OCI-LY7 (cell line): Measurements from ENCODE around the gene KRT72. TPM values are rescaled to one million over a fixed set of nuclear protein-coding genes. Genes with fewer than 3 reads are reported as not detected.

Source experiments
- BruUV-seq: library from RNA; stranded (reverse); fragments of 400-500 nt; replicated peaks from 2 replicates; lab custom pipeline; 2021; lab: Mats Ljungman, UMichigan
- CTCF ChIA-PET: fragments of 300-600 bp; sonication (Branson Sonifier 250); formaldehyde crosslinking; loops from one replicate; lab custom pipeline; 2022; ENCODE audit warnings: antibody characterized with exemption; ENCODE audit not compliant: unreplicated experiment; lab: Charles Lee
- POLR2A ChIA-PET: fragments of 300-600 bp; sonication (Branson Sonifier 250); formaldehyde crosslinking; loops from one replicate; lab custom pipeline; 2022; ENCODE audit warnings: antibody characterized with exemption; lab: Charles Lee
- DNase-seq: peaks from one replicate; pipeline ENCODE4 v3.0.0-alpha.2; 2015; ENCODE audit warnings: low spot score
- H2AFZ ChIP-seq: fragments of 200-600 bp; sonication (generic), shearing (Covaris generic); 2 replicates; pipeline ENCODE4 v1.6.1; 2014; ENCODE audit warnings: mild to moderate bottlenecking, antibody characterized with exemption, low read length, moderate library complexity
- H3K27ac ChIP-seq: fragments of 200-600 bp; sonication (generic); 2 replicates; pipeline ENCODE4 v1.5.1; 2014; ENCODE audit warnings: mixed run types, low read depth, mild to moderate bottlenecking, moderate library complexity, low read length, inconsistent platforms; ENCODE audit not compliant: poor library complexity, severe bottlenecking
- H3K36me3 ChIP-seq: fragments of 200-600 bp; sonication (generic); 2 replicates; pipeline ENCODE4 v1.6.1; 2014; ENCODE audit warnings: mild to moderate bottlenecking, antibody characterized with exemption, low read length, moderate library complexity, mixed read lengths; ENCODE audit not compliant: insufficient read depth
- H3K4me1 ChIP-seq: fragments of 200-600 bp; sonication (generic); 2 replicates; pipeline ENCODE4 v1.5.1; 2014; ENCODE audit warnings: mild to moderate bottlenecking, low read length; ENCODE audit not compliant: insufficient read depth, poor library complexity, severe bottlenecking
- H3K4me2 ChIP-seq: fragments of 200-600 bp; sonication (generic); 2 replicates; pipeline ENCODE4 v1.6.1; 2014; ENCODE audit warnings: mild to moderate bottlenecking, low read length
- H3K4me3 ChIP-seq: fragments of 200-600 bp; sonication (generic); 2 replicates; pipeline ENCODE4 v1.5.1; 2014; ENCODE audit warnings: mild to moderate bottlenecking, low read depth, low read length; ENCODE audit not compliant: poor library complexity, severe bottlenecking
- H3K79me2 ChIP-seq: fragments of 200-600 bp; sonication (generic); 2 replicates; pipeline ENCODE4 v1.6.1; 2016; ENCODE audit warnings: low read depth, mild to moderate bottlenecking, low read length, moderate library complexity, mixed read lengths; ENCODE audit not compliant: insufficient read depth
- H3K9me2 ChIP-seq: fragments of 200-600 bp; sonication (generic); 2 replicates; pipeline ENCODE4 v1.6.1; 2016; ENCODE audit warnings: mild to moderate bottlenecking, low read length, mixed read lengths; ENCODE audit not compliant: insufficient read depth
- H3K9me3 ChIP-seq: fragments of 200-600 bp; sonication (generic); 2 replicates; pipeline ENCODE4 v1.6.1; 2014; ENCODE audit warnings: mild to moderate bottlenecking, mixed run types, low read length, mixed read lengths
- H4K20me1 ChIP-seq: fragments of 200-600 bp; sonication (generic); 2 replicates; pipeline ENCODE4 v1.6.1; 2014; ENCODE audit warnings: mild to moderate bottlenecking, antibody characterized with exemption, low read length, moderate library complexity, mixed read lengths; ENCODE audit not compliant: insufficient read depth
- CTCF ChIP-seq: fragments of 200-600 bp; sonication (generic); conservative IDR thresholded peaks from 2 replicates; pipeline ENCODE4 v1.5.1; 2014; ENCODE audit warnings: mild to moderate bottlenecking, antibody characterized with exemption, low read length, moderate library complexity, mixed read lengths
- EZH2phosphoT487 ChIP-seq: fragments of 200-600 bp; sonication (generic); IDR thresholded peaks from 2 replicates; pipeline ENCODE4 v1.6.1; 2018; ENCODE audit warnings: low read depth, borderline replicate concordance, mild to moderate bottlenecking, mixed run types, antibody characterized with exemption, low read length, moderate library complexity, mixed read lengths
- intact Hi-C: fragments of 100-400 bp; cut with micrococcal nuclease; formaldehyde crosslinking; loops from one replicate; pipeline ENCODE4 v1.10.0; 2022; ENCODE audit not compliant: unreplicated experiment
- total RNA-seq, 2 experiments: library from RNA; depleted of rRNA in 1 of 2; stranded (reverse); fragments of >200 nt in 1 of 2; shearing (Covaris generic) in 1 of 2; gene quantifications; 2 replicates each; pipeline ENCODE4 v1.2.3, GENCODE V29; 2014 to 2022

Gene KRT72
- total RNA-seq, 2 experiments from 2014 or later: not detected

- BruUV-seq: no TSS peak
- no peak for DNase-seq
Measured at GRCh38 chr12:52585946-52586345, 15.3 kb downstream of the KRT72 start.

GRCh38 chr12:52585066-52585465, 16.2 kb downstream of the KRT72 start:
- H3K79me2 ChIP-seq: no peaks in the 10 kb centered on the region
- intact Hi-C loops: no loop called here
- ChIA-PET POLR2A (no interaction called here), CTCF (no interaction called here)
- H2AFZ ChIP-seq: no peak overlapping the region
- H3K27ac ChIP-seq: no peak overlapping the region
- no peaks in the 10 kb centered on the region for H3K9me2 ChIP-seq
- H3K36me3 ChIP-seq: no peaks in the 10 kb centered on the region
- H3K4me1 ChIP-seq: no peaks in the 10 kb centered on the region
- no TSS peak for BruUV-seq
- H3K9me3 ChIP-seq: no peaks in the 10 kb centered on the region
- no peak overlapping the region for H3K4me3 ChIP-seq
- H3K4me2 ChIP-seq: no peak overlapping the region
- H4K20me1 ChIP-seq: no peaks in the 10 kb centered on the region
- no peak for TF ChIP-seq CTCF
- DNase-seq: no peak

More at GRCh38 chr12:52585946-52586345, 15.3 kb downstream of the KRT72 start:
- Histone ChIP-seq H3K9me3 (no peaks in the 10 kb centered on the region), H2AFZ (no peak overlapping the region), H3K36me3 (no peaks in the 10 kb centered on the region), H4K20me1 (no peaks in the 10 kb centered on the region), H3K79me2 (no peaks in the 10 kb centered on the region), H3K4me1 (no peaks in the 10 kb centered on the region), H3K27ac (no peak overlapping the region), H3K4me3 (no peak overlapping the region), H3K9me2 (no peaks in the 10 kb centered on the region), H3K4me2 (no peak overlapping the region)
- ChIA-PET CTCF (no interaction called here), POLR2A (no interaction called here)
- intact Hi-C loops: no loop called here
- TF ChIP-seq CTCF (no peak), EZH2phosphoT487 (no peak)

GRCh38 chr12:52584156-52584682, 17.0 kb downstream of the KRT72 start:
- no peak for DNase-seq

More at GRCh38 chr12:52584156-52584682, 17.0 kb downstream of the KRT72 start:
- H2AFZ ChIP-seq: no peak overlapping the region
- TF ChIP-seq EZH2phosphoT487: no peak
- TF ChIP-seq CTCF: no peak
- intact Hi-C loops: no loop called here
- H3K4me2 ChIP-seq: no peak overlapping the region
- H3K27ac ChIP-seq: no peak overlapping the region
- no peaks in the 10 kb centered on the region for H3K9me3 ChIP-seq
- no peaks in the 10 kb centered on the region for H3K9me2 ChIP-seq
- POLR2A ChIA-PET: interaction anchor here (0.7 kb wide), 1 partner anchor 21 kb away, joined by 3 read pairs; no protein-coding TSS in a partner anchor
- CTCF ChIA-PET: no interaction called here
- H3K4me3 ChIP-seq: no peak overlapping the region
- no peaks in the 10 kb centered on the region for H3K79me2 ChIP-seq
- no peaks in the 10 kb centered on the region for H3K36me3 ChIP-seq
- H4K20me1 ChIP-seq: no peaks in the 10 kb centered on the region
- no peaks in the 10 kb centered on the region for H3K4me1 ChIP-seq
- no TSS peak for BruUV-seq
